ENCODE results near the gene N4BP2L2. TPM values are rescaled to one million over a fixed set of nuclear protein-coding genes. Genes with fewer than 3 reads are reported as not detected.

Gene N4BP2L2
- total RNA-seq, 1 experiment from 2014 or later, result 128 TPM

DNA sequence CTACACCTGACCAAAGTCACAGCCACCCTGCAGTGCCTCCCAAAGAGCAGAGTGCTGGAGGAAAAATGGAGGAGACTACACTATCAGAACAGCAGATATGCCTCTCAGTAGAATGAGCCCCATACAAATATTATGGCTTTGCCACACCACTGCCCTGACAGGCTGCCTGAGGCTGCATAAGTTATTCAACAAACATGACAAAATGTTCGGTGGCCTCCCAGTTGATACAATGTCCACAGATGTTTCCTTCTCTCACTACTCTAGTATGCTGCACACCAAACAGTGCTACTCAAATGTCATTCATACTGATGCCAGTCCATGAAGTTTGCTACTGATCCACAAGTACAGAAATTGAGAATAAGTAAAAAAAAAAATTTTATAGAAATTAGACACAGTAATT, 41.0 kb downstream of the N4BP2L2 start:
- Mint-ChIP-seq H3K27me3 (ENCODE audit: insufficient read depth, unreplicated experiment) (no peaks in the 10 kb centered on the region), H3K27ac (ENCODE audit: unreplicated experiment) (no peak overlapping the region), H3K4me3 (ENCODE audit: unreplicated experiment) (no peak overlapping the region), H3K36me3 (ENCODE audit: insufficient read depth, unreplicated experiment) (peaks cover 17% of the 10 kb centered on the region), H3K9me3 (ENCODE audit: unreplicated experiment) (no peaks in the 10 kb centered on the region), H3K4me1 (ENCODE audit: low read depth, unreplicated experiment) (peaks cover 10% of the 10 kb centered on the region)
- CTCF ChIA-PET, result no interaction called here
- BruUV-seq (replicated peaks), result no TSS peak
- Histone ChIP-seq H3K4me3 (ENCODE audit: low read depth, low read length) (no peak overlapping the region), H3K4me1 (no peaks in the 10 kb centered on the region), H3K9me3 (no peaks in the 10 kb centered on the region), H3K27me3 (replicated peaks; ENCODE audit: control insufficient read depth, insufficient read depth, low read length) (no peaks in the 10 kb centered on the region), H3K36me3 (ENCODE audit: control insufficient read depth, insufficient read depth, low read length) (no peaks in the 10 kb centered on the region)
- POLR2A ChIA-PET, result no interaction called here
- no peak for DNase-seq
- intact Hi-C loops (cut with micrococcal nuclease; ENCODE audit: unreplicated experiment), result no loop called here
- TF ChIP-seq, protein P1, sequence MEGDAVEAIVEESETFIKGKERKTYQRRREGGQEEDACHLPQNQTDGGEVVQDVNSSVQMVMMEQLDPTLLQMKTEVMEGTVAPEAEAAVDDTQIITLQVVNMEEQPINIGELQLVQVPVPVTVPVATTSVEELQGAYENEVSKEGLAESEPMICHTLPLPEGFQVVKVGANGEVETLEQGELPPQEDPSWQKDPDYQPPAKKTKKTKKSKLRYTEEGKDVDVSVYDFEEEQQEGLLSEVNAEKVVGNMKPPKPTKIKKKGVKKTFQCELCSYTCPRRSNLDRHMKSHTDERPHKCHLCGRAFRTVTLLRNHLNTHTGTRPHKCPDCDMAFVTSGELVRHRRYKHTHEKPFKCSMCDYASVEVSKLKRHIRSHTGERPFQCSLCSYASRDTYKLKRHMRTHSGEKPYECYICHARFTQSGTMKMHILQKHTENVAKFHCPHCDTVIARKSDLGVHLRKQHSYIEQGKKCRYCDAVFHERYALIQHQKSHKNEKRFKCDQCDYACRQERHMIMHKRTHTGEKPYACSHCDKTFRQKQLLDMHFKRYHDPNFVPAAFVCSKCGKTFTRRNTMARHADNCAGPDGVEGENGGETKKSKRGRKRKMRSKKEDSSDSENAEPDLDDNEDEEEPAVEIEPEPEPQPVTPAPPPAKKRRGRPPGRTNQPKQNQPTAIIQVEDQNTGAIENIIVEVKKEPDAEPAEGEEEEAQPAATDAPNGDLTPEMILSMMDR (IDR thresholded peaks at IDR 0.05; ENCODE audit: insufficient read depth in 1 of 2, low read depth in 1 of 2, low read length in 1 of 2, severe bottlenecking in 1 of 2, unreplicated experiment in 1 of 2), result no peak

- Histone ChIP-seq H3K9me3 (no peaks in the 10 kb centered on the region), H3K27me3 (replicated peaks; ENCODE audit: control insufficient read depth, insufficient read depth, low read length) (no peaks in the 10 kb centered on the region), H3K36me3 (ENCODE audit: control insufficient read depth, insufficient read depth, low read length) (no peaks in the 10 kb centered on the region), H3K4me1 (no peaks in the 10 kb centered on the region), H3K4me3 (ENCODE audit: low read depth, low read length) (no peak overlapping the region)
- BruUV-seq (replicated peaks), result no TSS peak
- Mint-ChIP-seq H3K27me3 (ENCODE audit: insufficient read depth, unreplicated experiment) (no peaks in the 10 kb centered on the region), H3K4me1 (ENCODE audit: low read depth, unreplicated experiment) (peaks cover 10% of the 10 kb centered on the region), H3K4me3 (ENCODE audit: unreplicated experiment) (no peak overlapping the region), H3K36me3 (ENCODE audit: insufficient read depth, unreplicated experiment) (peaks cover 17% of the 10 kb centered on the region), H3K27ac (ENCODE audit: unreplicated experiment) (no peak overlapping the region), H3K9me3 (ENCODE audit: unreplicated experiment) (no peaks in the 10 kb centered on the region)
- TF ChIP-seq, protein P1 (IDR thresholded peaks at IDR 0.05; ENCODE audit: insufficient read depth in 1 of 2, low read depth in 1 of 2, low read length in 1 of 2, severe bottlenecking in 1 of 2, unreplicated experiment in 1 of 2), result no peak
- DNase-seq, result no peak
- intact Hi-C loops (cut with micrococcal nuclease; ENCODE audit: unreplicated experiment), result no loop called here
- ChIA-PET CTCF (no interaction called here), POLR2A (no interaction called here)
These were observed 41.9 kb downstream of the N4BP2L2 start for GRCh38 chr13:32496599-32497160.

DNA sequence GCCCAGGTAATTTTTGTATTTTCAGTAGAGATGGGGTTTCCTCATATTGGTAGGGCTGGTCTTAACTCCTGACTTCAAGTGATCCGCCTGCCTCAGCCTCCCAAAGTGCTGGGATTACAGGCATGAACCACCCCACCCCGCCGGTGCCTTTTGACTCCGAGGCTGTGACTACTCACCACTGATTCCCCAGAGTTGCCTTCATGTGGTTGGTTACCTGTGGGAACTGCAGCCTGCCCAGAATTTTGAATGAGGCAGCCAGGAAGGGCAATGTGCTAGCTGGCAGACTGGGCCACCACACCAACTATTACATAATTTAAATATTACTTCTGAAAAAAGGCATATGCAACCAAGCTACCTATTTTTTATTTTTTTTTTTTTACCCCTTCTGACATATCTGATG, 42.8 kb downstream of the N4BP2L2 start:
- Mint-ChIP-seq H3K27me3 (ENCODE audit: insufficient read depth, unreplicated experiment) (no peaks in the 10 kb centered on the region), H3K36me3 (ENCODE audit: insufficient read depth, unreplicated experiment) (peaks cover 17% of the 10 kb centered on the region)
- intact Hi-C loops (cut with micrococcal nuclease; ENCODE audit: unreplicated experiment), result no loop called here

More for the DNA sequence above, 42.8 kb downstream of the N4BP2L2 start:
- Histone ChIP-seq H3K27me3 (replicated peaks; ENCODE audit: control insufficient read depth, insufficient read depth, low read length) (no peaks in the 10 kb centered on the region), H3K9me3 (no peaks in the 10 kb centered on the region), H3K4me1 (no peaks in the 10 kb centered on the region), H3K36me3 (ENCODE audit: control insufficient read depth, insufficient read depth, low read length) (no peaks in the 10 kb centered on the region), H3K4me3 (ENCODE audit: low read depth, low read length) (no peak overlapping the region)
- Mint-ChIP-seq H3K27ac (ENCODE audit: unreplicated experiment) (no peak overlapping the region), H3K9me3 (ENCODE audit: unreplicated experiment) (no peaks in the 10 kb centered on the region), H3K4me1 (ENCODE audit: low read depth, unreplicated experiment) (peaks cover 10% of the 10 kb centered on the region), H3K4me3 (ENCODE audit: unreplicated experiment) (no peak overlapping the region)
- DNase-seq, result no peak
- BruUV-seq (replicated peaks), result no TSS peak
- POLR2A ChIA-PET, result no interaction called here
- TF ChIP-seq, protein P1 (IDR thresholded peaks at IDR 0.05; ENCODE audit: insufficient read depth in 1 of 2, low read depth in 1 of 2, low read length in 1 of 2, severe bottlenecking in 1 of 2, unreplicated experiment in 1 of 2), result no peak
- CTCF ChIA-PET, result no interaction called here

All from Caco-2 (cell line).